HCT116 (cell line): ENCODE measurements around the gene CAPN15.

Experiments used
- CTCF ChIP-seq, 3 experiments: fragments of 200-600 bp in 1 of 3; sonication (generic) in 1 of 3; IDR thresholded peaks in 2 of 3; conservative IDR thresholded peaks in 1 of 3; 2 replicates each; pipeline ENCODE4 v1.5.1; 2012 to 2017; ENCODE audit warnings: low read depth in 2 of 3, low read length in 2 of 3, antibody characterized with exemption in 1 of 3, borderline replicate concordance in 1 of 3, control low read depth in 1 of 3, mild to moderate bottlenecking in 1 of 3, mixed read lengths in 1 of 3, mixed run types in 1 of 3, moderate library complexity in 1 of 3; ENCODE audit not compliant: insufficient read depth in 1 of 3
- ELF1 ChIP-seq: IDR thresholded peaks from 2 replicates; pipeline ENCODE4 v1.6.1; 2012; ENCODE audit warnings: low read depth, borderline replicate concordance
- EZH2 ChIP-seq: fragments of 200-600 bp; sonication (generic); IDR thresholded peaks from 2 replicates; pipeline ENCODE4 v1.6.1; 2017; ENCODE audit warnings: antibody characterized with exemption, mixed run types
- POLR2A ChIP-seq: IDR thresholded peaks from 2 replicates; pipeline ENCODE4 v1.7.0; 2011; ENCODE audit warnings: borderline replicate concordance; ENCODE audit not compliant: insufficient read depth, insufficient read length; ENCODE audit errors: extremely low read depth
- RAD21 ChIP-seq: IDR thresholded peaks from 2 replicates; pipeline ENCODE4 v1.6.1; 2012; ENCODE audit warnings: low read depth, mild to moderate bottlenecking
- REST ChIP-seq: IDR thresholded peaks from 2 replicates; pipeline ENCODE4 v1.6.1; 2012; ENCODE audit warnings: low read depth

GRCh38 chr16:582614-583331 is 55.3 kb downstream of the CAPN15 start:
- TF ChIP-seq CTCF (IDR thresholded peaks at IDR 0.05 in 2 of 3, conservative IDR thresholded peaks at IDR 0.05 in 1 of 3; ENCODE audit: borderline replicate concordance in 1 of 3, insufficient read depth in 1 of 3, low read depth in 2 of 3, low read length in 2 of 3) (no peak), ELF1 (no peak), EZH2 (no peak), POLR2A (no peak), RAD21 (no peak), REST (no peak)
